ENCODE data around the gene POU2AF3.
"Not testable (repeated sequence)": the region's sequence is repeated elsewhere in the genome, so short reads cannot be mapped to it uniquely, and the experiment has no call there.

Gene POU2AF3

DNA sequence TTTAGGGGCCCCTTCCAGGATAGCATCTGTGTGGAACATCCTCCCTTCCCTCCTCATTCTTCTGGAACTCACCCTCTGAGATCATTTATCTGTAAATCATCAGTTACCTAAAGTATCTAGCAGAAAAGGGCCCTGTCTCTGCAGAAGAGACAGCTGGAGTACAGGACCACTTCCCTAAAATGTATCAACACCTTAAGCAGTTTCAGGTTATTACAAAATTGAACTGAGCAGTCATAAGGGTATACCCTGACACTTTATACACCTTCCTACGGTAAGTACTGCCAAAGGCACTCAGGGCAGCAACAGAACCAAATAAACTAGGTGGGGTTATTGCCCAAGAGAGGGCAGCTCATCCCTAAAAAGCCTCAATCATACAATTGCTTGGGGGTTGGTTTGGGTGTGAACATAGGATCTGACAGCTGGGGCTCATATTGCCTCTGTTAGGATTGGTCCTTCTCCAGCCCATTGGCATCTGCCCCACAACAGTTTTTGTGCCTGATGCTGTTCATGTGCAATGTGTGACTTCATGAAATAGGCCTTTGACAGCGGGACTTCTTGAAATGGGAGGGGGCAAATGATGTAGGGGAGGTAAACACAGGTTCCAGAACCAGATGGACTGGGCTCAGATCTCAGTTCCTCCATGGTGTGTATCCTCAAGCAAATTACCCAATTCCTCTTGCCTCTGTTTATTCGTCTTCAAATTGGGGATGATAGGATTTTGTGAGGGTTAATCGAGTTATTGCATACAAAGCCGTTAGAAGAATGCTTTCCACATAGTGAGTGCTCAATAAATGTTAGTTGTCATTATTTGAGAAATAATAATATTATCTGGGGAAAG lies 2.9 kb downstream of the POU2AF3 start:
- DNase-seq: no peak

- DNase-seq: no peak
These were observed 3.4 kb downstream of the POU2AF3 start for GRCh38 chr11:111301842-111302118.

DNA sequence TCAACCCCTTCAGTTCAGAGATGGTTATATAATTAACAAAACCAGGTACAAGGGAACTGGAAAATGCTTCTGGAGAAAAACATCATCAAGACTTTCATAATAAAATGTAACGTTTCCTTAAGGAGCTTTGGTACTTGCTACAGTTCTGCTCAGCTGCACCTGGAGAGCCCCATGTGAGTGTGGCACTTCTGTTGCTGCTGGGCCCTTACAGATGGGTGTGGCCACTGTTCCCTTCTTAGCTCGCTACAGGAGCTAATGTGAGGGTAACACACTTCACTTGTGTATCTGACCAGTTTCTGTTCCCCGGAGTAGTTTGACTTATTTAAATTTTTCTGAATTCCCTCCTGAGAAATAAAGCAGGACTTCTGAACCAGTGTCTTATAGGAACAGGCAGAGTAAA lies 4.0 kb downstream of the POU2AF3 start:
- DNase-seq: no peak

GRCh38 chr11:111303461-111303860 lies 5.1 kb downstream of the POU2AF3 start:
- DNase-seq: no peak

- DNase-seq: no peak
These were observed 6.9 kb downstream of the POU2AF3 start for GRCh38 chr11:111305162-111305802.

- DNase-seq: no peak
These were observed 7.5 kb downstream of the POU2AF3 start for GRCh38 chr11:111305876-111306275.

- no peak for DNase-seq
These were observed 8.0 kb downstream of the POU2AF3 start for GRCh38 chr11:111306321-111306720.

- no peak for DNase-seq
These were observed 9.2 kb downstream of the POU2AF3 start for GRCh38 chr11:111307472-111308108.

DNA sequence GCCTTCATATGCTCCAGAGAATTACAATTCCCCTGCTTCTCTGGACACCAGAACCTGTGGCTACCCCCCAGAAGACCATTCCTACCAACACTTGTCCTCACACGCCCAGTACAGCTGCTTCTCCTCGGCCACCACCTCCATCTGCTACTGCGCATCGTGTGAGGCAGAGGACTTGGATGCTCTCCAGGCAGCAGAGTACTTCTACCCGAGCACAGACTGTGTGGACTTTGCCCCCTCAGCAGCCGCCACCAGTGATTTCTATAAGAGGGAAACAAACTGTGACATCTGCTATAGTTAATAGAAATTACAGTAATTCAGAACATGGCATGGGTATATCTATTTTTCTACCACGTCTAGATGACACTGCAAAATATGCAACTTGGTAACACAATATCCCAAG lies 9.8 kb downstream of the POU2AF3 start:
- no peak for DNase-seq

GRCh38 chr11:111309215-111309915 lies 11.0 kb downstream of the POU2AF3 start:
- no peak for DNase-seq

DNA sequence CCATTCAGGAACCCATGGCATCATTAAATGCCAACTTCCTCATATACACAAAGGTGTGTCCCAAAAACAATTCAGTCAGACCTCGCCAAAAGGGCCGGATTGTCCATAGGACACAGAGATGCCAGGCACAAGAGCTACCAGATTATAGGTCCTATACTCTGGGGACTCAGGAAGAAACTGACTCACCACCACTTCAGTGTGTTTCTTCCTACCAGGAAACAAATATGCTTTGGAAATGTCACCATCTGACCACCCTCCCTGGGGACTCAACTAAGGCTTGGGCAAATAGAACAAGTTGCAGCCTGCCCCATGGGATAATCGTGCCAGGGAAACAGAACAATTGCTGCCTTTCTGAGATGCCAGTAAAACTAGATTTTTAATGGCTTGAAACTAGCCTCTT lies 11.7 kb downstream of the POU2AF3 start:
- no peak for DNase-seq

DNA sequence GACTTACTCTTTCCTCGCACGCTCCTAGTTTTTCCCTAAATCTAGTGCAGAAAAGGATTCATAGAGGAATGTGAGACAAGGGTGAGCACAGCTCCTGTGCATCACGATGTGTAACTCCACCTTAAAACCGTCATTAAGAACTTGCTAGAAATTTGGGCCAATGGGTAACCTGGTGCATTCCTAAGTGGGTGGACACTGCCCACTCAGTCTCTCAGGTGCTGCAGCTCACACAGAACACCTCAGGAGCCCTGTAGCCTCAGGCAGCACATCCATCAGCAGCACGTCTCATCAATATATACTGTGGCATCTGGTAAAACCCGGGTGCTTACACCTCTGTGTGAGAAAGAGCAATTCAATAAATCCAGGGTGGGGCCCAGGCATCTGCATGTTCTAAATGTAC lies 12.4 kb downstream of the POU2AF3 start:
- no peak for DNase-seq

DNA sequence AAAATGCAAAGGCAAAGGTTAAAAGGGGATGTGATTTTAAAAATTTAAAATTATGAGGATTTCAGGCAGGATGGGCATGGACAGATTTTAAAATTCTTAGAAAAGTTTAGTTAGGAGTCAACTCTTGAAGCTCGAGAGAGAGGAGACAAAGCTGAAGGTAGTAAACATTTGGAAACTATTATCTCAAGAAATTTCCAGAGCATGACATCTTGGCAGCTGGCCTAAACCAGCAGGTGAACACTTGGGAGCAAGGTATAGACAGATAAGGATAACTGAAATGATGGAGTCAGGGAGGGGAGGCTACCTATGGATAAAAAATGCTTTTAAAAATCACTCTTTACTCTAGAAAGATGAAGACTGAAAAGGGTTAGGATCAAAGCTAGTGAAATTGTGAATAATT lies 13.7 kb downstream of the POU2AF3 start:
- no peak for DNase-seq

- DNase-seq: no peak
These were observed 20.9 kb downstream of the POU2AF3 start for GRCh38 chr11:111319296-111319695.

GRCh38 chr11:111320199-111320598 lies 21.9 kb downstream of the POU2AF3 start:
- DNase-seq: not testable (repeated sequence)

GRCh38 chr11:111320728-111321568 lies 22.6 kb downstream of the POU2AF3 start:
- DNase-seq: no peak

GRCh38 chr11:111322534-111322933 lies 24.2 kb downstream of the POU2AF3 start:
- no peak for DNase-seq

DNA sequence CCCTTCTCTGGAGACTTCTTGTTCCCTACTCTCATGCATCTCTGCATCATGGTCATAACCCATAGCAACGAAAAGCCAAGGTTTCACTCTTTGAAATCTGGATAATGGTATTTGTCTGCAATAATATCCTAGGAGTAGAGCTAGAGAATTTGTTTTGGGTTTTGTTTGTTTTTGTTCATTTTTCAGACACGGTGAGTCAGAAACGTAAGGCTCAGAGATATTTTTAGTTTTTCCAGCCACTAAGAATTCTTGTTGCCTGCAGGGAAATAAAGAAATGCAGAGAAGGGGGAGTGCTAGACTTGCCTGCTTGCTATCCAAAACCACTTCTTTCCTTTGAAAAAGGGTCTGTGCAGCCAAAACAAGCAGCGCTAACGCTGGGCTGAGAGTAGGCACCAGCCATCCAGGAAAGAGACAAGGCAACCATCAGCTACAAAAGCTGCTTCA lies 26.0 kb downstream of the POU2AF3 start:
- DNase-seq: no peak

GRCh38 chr11:111325259-111325658 lies 26.9 kb downstream of the POU2AF3 start:
- no peak for DNase-seq

DNA sequence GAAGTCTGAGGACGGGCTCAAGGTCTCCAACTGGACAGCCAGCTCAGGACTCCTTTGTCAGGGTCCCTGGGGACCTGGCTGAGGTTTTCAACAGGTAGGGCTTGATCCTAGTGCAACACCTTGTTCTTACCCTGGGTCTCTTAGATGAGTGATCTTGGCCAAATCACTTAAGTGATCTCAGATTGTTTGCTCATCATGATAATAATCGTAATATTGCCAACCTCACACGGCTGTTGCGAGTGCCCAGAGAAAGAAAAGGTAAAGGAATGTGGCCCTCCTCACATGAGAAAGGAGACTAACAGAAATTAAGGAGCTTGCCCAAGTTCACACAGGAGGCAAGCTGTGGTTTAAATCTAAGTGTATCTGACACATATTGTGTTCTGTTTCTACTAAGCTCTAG lies 28.5 kb downstream of the POU2AF3 start:
- DNase-seq: no peak

DNA sequence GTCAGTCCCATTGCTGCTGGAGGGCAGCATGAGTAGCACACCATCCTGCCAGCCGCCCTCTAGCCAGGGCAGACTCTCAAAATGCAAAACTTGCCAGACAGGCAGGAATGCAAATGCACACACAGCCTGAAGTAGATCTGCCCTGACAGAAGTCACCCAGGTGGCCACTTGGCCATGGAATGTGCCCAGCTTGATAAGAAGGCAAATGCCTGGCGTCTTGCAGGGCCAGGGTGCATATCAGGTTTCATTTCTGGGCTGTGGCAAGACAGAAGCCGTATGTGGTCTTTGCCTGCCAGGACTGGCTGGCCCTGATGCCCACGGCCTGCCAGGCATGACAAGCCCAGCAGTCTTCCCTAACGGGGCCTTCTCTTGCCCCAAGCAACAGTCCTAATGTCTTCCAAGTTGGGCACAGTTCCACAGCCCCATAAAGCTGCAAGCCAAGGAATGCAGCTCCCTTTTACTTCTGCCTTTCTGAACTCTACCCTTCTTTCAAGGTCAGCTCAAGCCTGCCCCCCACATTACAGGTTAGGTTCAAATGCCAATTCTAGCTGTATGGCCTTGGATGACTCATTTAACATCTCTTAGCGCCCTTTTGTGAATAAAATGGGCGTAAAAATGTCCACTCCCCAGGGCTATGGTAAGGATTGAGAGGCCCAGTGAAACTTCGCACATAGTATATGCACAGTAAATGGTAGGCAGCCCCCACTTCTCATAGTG lies 29.7 kb downstream of the POU2AF3 start:
- DNase-seq: no peak
